RWPE2 (cell line): Measurements from ENCODE around the gene RDH16.
"Not testable (repeated sequence)": the region's sequence is repeated elsewhere in the genome, so short reads cannot be mapped to it uniquely, and the experiment has no call there.

Source experiments
- ATAC-seq: fragments of 200-7000 bp; cut with Tn5 transposase; 3 replicates; pipeline ENCODE4 v1.9.1; 2021; ENCODE audit warnings: low read depth
- DNase-seq: peaks from one replicate; pipeline ENCODE4 v3.0.0-alpha.2; 2020; ENCODE audit warnings: low spot score
- H3K27ac ChIP-seq: fragments of 450-650 bp; 2 replicates; pipeline ENCODE4 v1.5.1; 2017; ENCODE audit warnings: mild to moderate bottlenecking; ENCODE audit not compliant: poor library complexity, severe bottlenecking
- H3K27me3 ChIP-seq: fragments of 250-450 bp; sonication (Bioruptor Pico); 2 replicates; pipeline ENCODE4 v1.5.1; 2021; ENCODE audit warnings: mild to moderate bottlenecking, moderate library complexity; ENCODE audit not compliant: insufficient read depth, poor library complexity, severe bottlenecking
- H3K36me3 ChIP-seq: fragments of 250-450 bp; sonication (Bioruptor Pico); 2 replicates; pipeline ENCODE4 v1.5.1; 2020; ENCODE audit warnings: low read depth, mild to moderate bottlenecking, moderate library complexity
- H3K4me1 ChIP-seq: fragments of 250-450 bp; sonication (Bioruptor Pico); 2 replicates; pipeline ENCODE4 v1.5.1; 2021; ENCODE audit warnings: mild to moderate bottlenecking, moderate library complexity; ENCODE audit not compliant: insufficient read depth, poor library complexity, severe bottlenecking
- H3K4me3 ChIP-seq: fragments of 250-450 bp; sonication (Bioruptor Pico); 2 replicates; pipeline ENCODE4 v1.5.1; 2021; ENCODE audit warnings: mild to moderate bottlenecking, moderate library complexity; ENCODE audit not compliant: severe bottlenecking
- H3K9me3 ChIP-seq: fragments of 250-450 bp; sonication (Bioruptor Pico); 2 replicates; pipeline ENCODE4 v1.5.1; 2021; ENCODE audit warnings: mild to moderate bottlenecking, moderate library complexity; ENCODE audit not compliant: severe bottlenecking
- TF ChIP-seq, protein P1 (sequence below): fragments of 450-650 bp; IDR thresholded peaks from one replicate; pipeline ENCODE4 v1.5.1; 2017; ENCODE audit warnings: mild to moderate bottlenecking, moderate library complexity; ENCODE audit not compliant: poor library complexity, severe bottlenecking

RDH16 gene

DNA sequence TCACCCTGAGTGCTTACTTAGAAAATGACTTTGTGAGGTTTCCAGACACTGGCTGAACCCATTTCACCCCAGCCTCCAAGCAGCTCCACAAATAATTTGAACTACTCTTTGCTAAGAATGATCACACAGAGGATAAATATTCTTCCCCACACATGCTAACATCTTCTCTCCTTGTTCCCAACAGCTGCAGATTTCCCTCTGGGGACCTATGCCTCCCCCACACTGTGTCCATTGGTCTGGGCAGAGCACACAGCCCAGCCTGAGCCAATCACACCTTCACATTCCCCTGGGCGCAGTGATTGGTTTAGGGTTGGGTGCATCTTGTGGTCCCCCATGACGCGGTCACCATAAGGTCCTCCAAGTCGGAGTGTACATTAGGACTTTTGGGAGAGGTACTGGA, 30.1 kb downstream of the RDH16 start:
- H3K27me3 ChIP-seq = no peaks in the 10 kb centered on the region
- ATAC-seq = no peak
- no peaks in the 10 kb centered on the region for H3K36me3 ChIP-seq
- no peaks in the 10 kb centered on the region for H3K9me3 ChIP-seq
- DNase-seq = no peak
- H3K4me3 ChIP-seq = no peak overlapping the region
- H3K27ac ChIP-seq = no peak overlapping the region
- TF ChIP-seq, protein P1, sequence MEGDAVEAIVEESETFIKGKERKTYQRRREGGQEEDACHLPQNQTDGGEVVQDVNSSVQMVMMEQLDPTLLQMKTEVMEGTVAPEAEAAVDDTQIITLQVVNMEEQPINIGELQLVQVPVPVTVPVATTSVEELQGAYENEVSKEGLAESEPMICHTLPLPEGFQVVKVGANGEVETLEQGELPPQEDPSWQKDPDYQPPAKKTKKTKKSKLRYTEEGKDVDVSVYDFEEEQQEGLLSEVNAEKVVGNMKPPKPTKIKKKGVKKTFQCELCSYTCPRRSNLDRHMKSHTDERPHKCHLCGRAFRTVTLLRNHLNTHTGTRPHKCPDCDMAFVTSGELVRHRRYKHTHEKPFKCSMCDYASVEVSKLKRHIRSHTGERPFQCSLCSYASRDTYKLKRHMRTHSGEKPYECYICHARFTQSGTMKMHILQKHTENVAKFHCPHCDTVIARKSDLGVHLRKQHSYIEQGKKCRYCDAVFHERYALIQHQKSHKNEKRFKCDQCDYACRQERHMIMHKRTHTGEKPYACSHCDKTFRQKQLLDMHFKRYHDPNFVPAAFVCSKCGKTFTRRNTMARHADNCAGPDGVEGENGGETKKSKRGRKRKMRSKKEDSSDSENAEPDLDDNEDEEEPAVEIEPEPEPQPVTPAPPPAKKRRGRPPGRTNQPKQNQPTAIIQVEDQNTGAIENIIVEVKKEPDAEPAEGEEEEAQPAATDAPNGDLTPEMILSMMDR = no peak
- H3K4me1 ChIP-seq = peaks cover 4% of the 10 kb centered on the region

DNA sequence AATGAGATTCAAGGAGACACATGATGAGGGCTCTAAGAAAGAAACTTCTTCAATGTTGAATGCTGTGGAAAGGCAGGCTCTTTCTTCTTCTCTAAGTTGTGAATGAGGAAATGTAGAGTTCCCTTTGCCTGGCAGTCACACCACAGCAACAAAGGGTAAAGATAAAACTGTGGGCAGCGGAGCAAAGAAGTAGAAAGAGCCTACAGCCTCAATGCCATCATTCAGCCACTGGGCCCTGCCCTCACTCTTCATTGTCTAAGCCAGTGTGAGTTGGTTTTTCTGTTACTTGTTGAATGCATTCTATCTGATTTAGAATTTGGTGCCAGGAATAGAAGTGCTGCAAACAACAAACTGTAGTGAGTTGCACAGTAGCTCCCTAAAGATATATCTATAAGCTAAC, 35.4 kb downstream of the RDH16 start:
- H3K27ac ChIP-seq = no peak overlapping the region
- no peak overlapping the region for H3K4me3 ChIP-seq
- ATAC-seq (no peak), DNase-seq (no peak)
- TF ChIP-seq, protein P1 = no peak
- H3K9me3 ChIP-seq = no peaks in the 10 kb centered on the region
- no peaks in the 10 kb centered on the region for H3K27me3 ChIP-seq
- H3K36me3 ChIP-seq = no peaks in the 10 kb centered on the region
- no peaks in the 10 kb centered on the region for H3K4me1 ChIP-seq

DNA sequence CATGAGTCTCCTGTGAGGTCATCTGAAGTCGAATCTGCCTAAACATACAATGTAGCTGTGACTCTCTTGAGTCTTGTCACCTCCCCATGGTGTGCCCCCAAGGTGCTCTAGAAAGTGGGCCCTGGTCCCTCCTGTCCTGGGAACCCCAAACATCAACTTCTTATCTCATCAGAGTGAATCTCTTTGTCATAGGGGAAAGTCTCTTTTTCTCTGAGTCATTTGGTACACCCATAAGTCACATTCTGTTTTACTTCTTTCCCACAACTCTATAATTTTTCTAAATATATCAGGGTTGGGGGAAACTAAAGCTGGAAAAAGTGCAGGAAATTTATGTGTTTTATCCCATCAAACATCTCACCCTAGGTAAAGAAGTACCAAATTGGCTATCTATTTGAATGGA, 36.1 kb downstream of the RDH16 start:
- ATAC-seq = no peak
- Histone ChIP-seq H3K9me3 (no peaks in the 10 kb centered on the region), H3K27me3 (no peaks in the 10 kb centered on the region), H3K36me3 (no peaks in the 10 kb centered on the region), H3K27ac (no peak overlapping the region), H3K4me1 (no peaks in the 10 kb centered on the region), H3K4me3 (no peak overlapping the region)
- no peak for DNase-seq
- TF ChIP-seq, protein P1 = no peak

GRCh38 chr12:56918139-56918538, 39.3 kb downstream of the RDH16 start:
- not testable (repeated sequence) for H3K27ac ChIP-seq, H3K9me3 ChIP-seq, DNase-seq, ATAC-seq, H3K27me3 ChIP-seq, H3K4me1 ChIP-seq, H3K4me3 ChIP-seq, H3K36me3 ChIP-seq

DNA sequence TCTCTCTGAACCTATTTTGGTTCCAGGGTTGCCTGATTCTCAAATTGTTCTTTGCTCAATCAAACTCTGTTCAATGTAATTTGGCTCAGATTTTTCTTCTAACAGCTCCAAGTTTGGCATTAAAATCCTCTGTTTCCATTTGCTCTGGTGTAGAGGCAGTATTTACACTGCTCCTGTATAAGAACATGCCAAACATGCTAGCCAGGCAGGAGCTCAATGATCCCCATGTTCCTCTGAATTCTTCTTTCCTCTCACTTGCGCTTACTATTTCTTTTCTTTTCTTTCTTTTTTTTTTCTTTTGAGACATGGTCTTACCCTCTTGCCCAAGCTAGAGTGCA, 40.4 kb downstream of the RDH16 start:
- TF ChIP-seq, protein P1 = no peak
- no peaks in the 10 kb centered on the region for H3K9me3 ChIP-seq
- H3K27ac ChIP-seq = no peak overlapping the region
- no peak overlapping the region for H3K4me3 ChIP-seq
- H3K36me3 ChIP-seq = no peaks in the 10 kb centered on the region
- ATAC-seq (no peak), DNase-seq (no peak)
- H3K4me1 ChIP-seq = no peaks in the 10 kb centered on the region
- H3K27me3 ChIP-seq = no peaks in the 10 kb centered on the region
